Endothelial cell of umbilical vein (primary cell): ENCODE data around the gene SH3BP5L. TPM values are rescaled to one million over a fixed set of nuclear protein-coding genes. Genes with fewer than 3 reads are reported as not detected.

Experiments used
- BruUV-seq: library from RNA; stranded (reverse); fragments of 400-500 nt; replicated peaks from 2 replicates; lab custom pipeline; 2021; lab: Mats Ljungman, UMichigan
- CTCF ChIA-PET: fragments of 300-600, 350-600 bp; sonication (Branson Sonifier 250); formaldehyde crosslinking; loops from one replicate; lab custom pipeline; 2021; ENCODE audit warnings: antibody characterized with exemption, inconsistent platforms; lab: Charles Lee
- POLR2A ChIA-PET: fragments of 300-600, 350-600 bp; sonication (Branson Sonifier 250); formaldehyde crosslinking; loops from one replicate; lab custom pipeline; 2021; ENCODE audit warnings: antibody characterized with exemption, inconsistent platforms; lab: Charles Lee
- DNase-seq: peaks from one replicate; pipeline ENCODE4 v3.0.0-alpha.2; 2011; ENCODE audit warnings: low read depth, low spot score
- FAIRE-seq: peaks from 2 replicates; lab custom pipeline; 2011; peaks lifted over from hg19 to GRCh38; lab: Jason Lieb, UNC
- H2AFZ ChIP-seq: 2 replicates; pipeline ENCODE4 v1.6.0; 2012; ENCODE audit warnings: low read depth, low read length, control low read depth, inconsistent platforms
- H3K27ac ChIP-seq: 2 replicates; pipeline ENCODE4 v1.5.1; 2011; ENCODE audit warnings: low read depth, mild to moderate bottlenecking, control low read depth, low read length, moderate library complexity; ENCODE audit not compliant: insufficient read depth
- H3K27me3 ChIP-seq, 2 experiments: 2 replicates each; pipeline versions ENCODE4 v1.6.0 to v1.6.1; 2011; ENCODE audit warnings: low read length in 2 of 2, mixed read lengths in 1 of 2; ENCODE audit not compliant: control insufficient read depth in 2 of 2, insufficient read depth in 2 of 2
- H3K36me3 ChIP-seq, 2 experiments: 2 replicates in 1 of 2; 3 replicates in 1 of 2; pipeline ENCODE4 v1.5.1; 2011; ENCODE audit warnings: low read length in 2 of 2, mild to moderate bottlenecking in 1 of 2, moderate library complexity in 1 of 2; ENCODE audit not compliant: control insufficient read depth in 2 of 2, insufficient read depth in 2 of 2; ENCODE audit errors: extremely low read depth in 1 of 2
- H3K4me1 ChIP-seq: 3 replicates; pipeline ENCODE4 v1.5.1; 2011; ENCODE audit warnings: mild to moderate bottlenecking, low read length; ENCODE audit not compliant: control insufficient read depth, insufficient read depth; ENCODE audit errors: extremely low read depth
- H3K4me2 ChIP-seq: 2 replicates; pipeline ENCODE4 v1.6.1; 2011; ENCODE audit warnings: low read length, control low read depth, mixed read lengths; ENCODE audit not compliant: insufficient read depth
- H3K4me3 ChIP-seq, 3 experiments: fragments of 200-600 bp in 1 of 3; sonication (generic), shearing (Covaris generic) in 1 of 3; replicated peaks in 1 of 3; 2 replicates each; pipeline ENCODE4 v1.5.1; 2011 to 2016; ENCODE audit warnings: control low read depth in 3 of 3, low read length in 3 of 3, mild to moderate bottlenecking in 2 of 3, inconsistent platforms in 1 of 3, low read depth in 1 of 3, moderate library complexity in 1 of 3; ENCODE audit not compliant: insufficient read depth in 1 of 3
- H3K79me2 ChIP-seq: 2 replicates; pipeline ENCODE4 v1.6.0; 2012; ENCODE audit warnings: low read length, inconsistent platforms; ENCODE audit not compliant: control insufficient read depth, insufficient read depth
- H3K9ac ChIP-seq: replicated peaks from 2 replicates; pipeline ENCODE3; 2011; ENCODE audit warnings: low read length, control low read depth; ENCODE audit not compliant: insufficient read depth; ENCODE audit errors: extremely low read depth
- H3K9me1 ChIP-seq: replicated peaks from 3 replicates; pipeline ENCODE4 v1.6.0; 2011; ENCODE audit warnings: mild to moderate bottlenecking, low read length; ENCODE audit not compliant: control insufficient read depth, insufficient read depth; ENCODE audit errors: extremely low read depth
- H3K9me3 ChIP-seq: replicated peaks from 2 replicates; pipeline ENCODE4 v1.5.1; 2012; ENCODE audit warnings: low read length, inconsistent platforms; ENCODE audit not compliant: control insufficient read depth, insufficient read depth
- H4K20me1 ChIP-seq: replicated peaks from 2 replicates; pipeline ENCODE3; 2011; ENCODE audit warnings: mild to moderate bottlenecking, low read length; ENCODE audit not compliant: control insufficient read depth, insufficient read depth; ENCODE audit errors: extremely low read depth
- CTCF ChIP-seq, 2 donors: IDR thresholded peaks; 1 replicate in 1 of 2; 2 replicates in 1 of 2; pipeline ENCODE4 v1.5.1; 2011; ENCODE audit warnings: low read length in 2 of 2, mild to moderate bottlenecking in 2 of 2, moderate library complexity in 2 of 2, control low read depth in 1 of 2, inconsistent platforms in 1 of 2, low read depth in 1 of 2; ENCODE audit not compliant: insufficient read depth in 1 of 2; ENCODE audit errors: extremely low read depth in 1 of 2
- EZH2 ChIP-seq: IDR thresholded peaks from 2 replicates; pipeline ENCODE4 v1.6.1; 2012; ENCODE audit warnings: borderline replicate concordance, low read depth, mild to moderate bottlenecking, moderate library complexity, low read length, inconsistent platforms; ENCODE audit not compliant: severe bottlenecking
- MYC ChIP-seq: IDR thresholded peaks from one replicate; pipeline ENCODE4 v1.6.1; 2011; ENCODE audit warnings: mild to moderate bottlenecking, low read depth, low read length
- POLR2A ChIP-seq: IDR thresholded peaks from 2 replicates; pipeline ENCODE4 v1.6.1; 2012; ENCODE audit warnings: low read depth, mild to moderate bottlenecking, control low read depth, low read length
- dilution Hi-C: fragments of 300-500 bp; cut with MboI; formaldehyde crosslinking; loops from one replicate; pipeline ENCODE4 v1.15.0; 2019; ENCODE audit warnings: low sequenced_read_pairs; ENCODE audit not compliant: extremely low pct_ligation_motif_present
- intact Hi-C: fragments of 100-400 bp; cut with micrococcal nuclease; formaldehyde crosslinking; loops from one replicate; pipeline ENCODE4 v1.10.0; 2022
- polyA plus RNA-seq, 4 experiments: library from polyadenylated mRNA; depleted of rRNA in 3 of 4; stranded (reverse) in 3 of 4; unstranded in 1 of 4; fragments of >200 nt; gene quantifications; 2 replicates each; pipeline versions ENCODE4 v1.2.1 to v1.2.3, GENCODE V29; 2011 to 2012; ENCODE audit warnings: missing spikeins in 1 of 4
- total RNA-seq: library from RNA; stranded (reverse); gene quantifications from 2 replicates; pipeline ENCODE4 v1.2.3, GENCODE V29; 2021

Gene SH3BP5L
- total and polyA plus RNA-seq, 2 donors (not counting 3 experiments of a cell fraction or from before 2014, with no cell fraction given) = 24.7 TPM

DNA sequence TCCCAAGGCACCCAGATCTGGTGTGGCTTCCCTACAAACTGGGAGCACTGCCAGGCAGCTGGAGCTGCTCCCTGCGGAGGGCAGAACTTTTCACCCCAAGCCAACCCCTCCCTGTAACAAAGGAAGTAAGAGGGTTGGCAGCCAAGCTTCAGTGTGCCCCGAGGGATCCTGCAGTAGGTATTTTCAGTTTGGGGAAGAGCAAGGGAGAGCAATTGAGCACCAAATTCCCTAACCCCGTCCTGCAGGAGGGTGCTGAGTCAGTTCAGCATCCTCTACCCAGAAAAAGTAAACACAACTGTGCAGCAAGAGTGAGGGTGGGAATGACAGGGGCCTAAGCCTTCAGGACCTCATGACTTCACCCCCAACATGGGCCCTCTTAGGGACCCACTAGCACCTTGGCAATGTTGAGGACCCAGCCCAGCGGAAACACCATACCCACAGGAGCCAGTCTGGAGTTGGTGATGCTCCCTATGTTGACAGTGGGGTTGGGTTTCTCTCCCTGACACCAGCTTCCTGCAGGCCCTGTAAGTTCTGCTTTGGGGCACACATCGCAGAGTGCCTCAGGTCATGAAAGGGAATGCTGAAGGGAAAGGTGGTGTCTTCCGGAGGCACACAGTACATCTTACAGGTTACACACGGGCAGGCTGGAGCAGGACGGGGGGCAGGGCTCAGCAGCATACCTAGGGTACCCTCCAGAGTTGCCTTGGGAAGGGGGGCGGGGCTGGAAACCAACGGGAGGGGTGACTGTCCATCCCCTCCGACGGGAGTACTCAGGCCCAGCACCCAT, 14.8 kb downstream of the SH3BP5L start:
- CTCF ChIA-PET = interaction anchor here (1.0 kb wide), 2 partner anchors 15 to 48 kb away, joined by 3 read pairs; partner anchors contain the start of genes SH3BP5L and ZNF692
- Histone ChIP-seq H4K20me1 (no peaks in the 10 kb centered on the region), H3K79me2 (no peaks in the 10 kb centered on the region), H3K4me1 (no peaks in the 10 kb centered on the region), H3K9ac (no peak overlapping the region), H3K9me1 (no peaks in the 10 kb centered on the region), H3K27me3 (no peaks in the 10 kb centered on the region), H2AFZ (no peak overlapping the region), H3K27ac (no peak overlapping the region), H3K36me3 (peaks cover 5 to 35% of the 10 kb centered on the region in 2 experiments), H3K4me3 (no peak overlapping the region), H3K4me2 (no peak overlapping the region), H3K9me3 (no peaks in the 10 kb centered on the region)
- intact Hi-C loops (no loop called here), dilution Hi-C loops (no loop called here)
- POLR2A ChIA-PET = no interaction called here
- FAIRE-seq (no peak), DNase-seq (no peak)
- TF ChIP-seq MYC = no peak
- TF ChIP-seq CTCF (IDR thresholded peaks at IDR 0.05; ENCODE audit: extremely low read depth in 1 of 2, insufficient read depth in 1 of 2, low read depth in 1 of 2, low read length in 2 of 2) = no peak
- TF ChIP-seq POLR2A = no peak
- TF ChIP-seq EZH2 = no peak
- no TSS peak for BruUV-seq
